Endothelial cell of umbilical vein (primary cell): ENCODE data around the gene RGS17.

ENCODE experiments used
- EZH2 ChIP-seq: IDR thresholded peaks from 2 replicates; pipeline ENCODE4 v1.6.1; 2012; ENCODE audit warnings: borderline replicate concordance, low read depth, mild to moderate bottlenecking, moderate library complexity, low read length, inconsistent platforms; ENCODE audit not compliant: severe bottlenecking
- FOS ChIP-seq: IDR thresholded peaks from 2 replicates; pipeline ENCODE4 v1.6.1; 2011; ENCODE audit warnings: mild to moderate bottlenecking, low read length, moderate library complexity, borderline replicate concordance; ENCODE audit not compliant: insufficient read depth
- GATA2 ChIP-seq: IDR thresholded peaks from 2 replicates; pipeline ENCODE4 v1.7.0; 2011; ENCODE audit warnings: low read depth, mild to moderate bottlenecking, moderate library complexity, mixed read lengths, low read length; ENCODE audit not compliant: insufficient read length, insufficient read depth
- JUN ChIP-seq: IDR thresholded peaks from 2 replicates; pipeline ENCODE4 v1.6.1; 2011; ENCODE audit warnings: borderline replicate concordance, low read depth; ENCODE audit not compliant: insufficient read length, insufficient read depth
- MYC ChIP-seq: IDR thresholded peaks from one replicate; pipeline ENCODE4 v1.6.1; 2011; ENCODE audit warnings: mild to moderate bottlenecking, low read depth, low read length
- POLR2A ChIP-seq: IDR thresholded peaks from 2 replicates; pipeline ENCODE4 v1.6.1; 2012; ENCODE audit warnings: low read depth, mild to moderate bottlenecking, control low read depth, low read length
- POLR2AphosphoS5 ChIP-seq: IDR thresholded peaks from 2 replicates; pipeline ENCODE4 v1.6.1; 2012; ENCODE audit warnings: low read depth, mild to moderate bottlenecking, control low read depth, low read length, moderate library complexity; ENCODE audit not compliant: insufficient read depth
- TF ChIP-seq, protein P1 (sequence below), 2 donors: IDR thresholded peaks; 1 replicate in 1 of 2; 2 replicates in 1 of 2; pipeline ENCODE4 v1.5.1; 2011; ENCODE audit warnings: low read length in 2 of 2, mild to moderate bottlenecking in 2 of 2, moderate library complexity in 2 of 2, control low read depth in 1 of 2, inconsistent platforms in 1 of 2, low read depth in 1 of 2; ENCODE audit not compliant: insufficient read depth in 1 of 2; ENCODE audit errors: extremely low read depth in 1 of 2
- TF ChIP-seq, protein P2 (sequence below): IDR thresholded peaks from 2 replicates; pipeline ENCODE4 v1.6.1; 2011; ENCODE audit not compliant: insufficient read depth, insufficient read length

DNA sequence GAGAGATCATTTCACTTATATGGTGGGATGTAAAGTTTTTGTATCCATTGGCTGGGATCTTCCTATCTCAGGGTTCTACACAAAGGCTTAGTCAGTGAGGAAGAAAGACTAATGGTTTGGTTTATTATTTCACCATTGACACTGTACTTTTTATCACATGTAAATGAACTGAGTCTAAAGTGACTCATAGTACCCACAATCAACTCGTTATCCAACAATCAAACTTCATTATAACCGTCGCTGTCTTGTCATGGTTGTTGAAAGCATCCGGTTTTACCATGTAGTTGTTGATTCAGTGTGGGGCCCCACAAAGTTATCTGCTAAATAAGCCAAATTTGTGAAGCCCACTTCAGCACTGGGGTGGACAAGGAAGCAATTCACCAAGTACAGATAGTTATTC, 72.8 kb downstream of the RGS17 start:
- TF ChIP-seq, protein P1, sequence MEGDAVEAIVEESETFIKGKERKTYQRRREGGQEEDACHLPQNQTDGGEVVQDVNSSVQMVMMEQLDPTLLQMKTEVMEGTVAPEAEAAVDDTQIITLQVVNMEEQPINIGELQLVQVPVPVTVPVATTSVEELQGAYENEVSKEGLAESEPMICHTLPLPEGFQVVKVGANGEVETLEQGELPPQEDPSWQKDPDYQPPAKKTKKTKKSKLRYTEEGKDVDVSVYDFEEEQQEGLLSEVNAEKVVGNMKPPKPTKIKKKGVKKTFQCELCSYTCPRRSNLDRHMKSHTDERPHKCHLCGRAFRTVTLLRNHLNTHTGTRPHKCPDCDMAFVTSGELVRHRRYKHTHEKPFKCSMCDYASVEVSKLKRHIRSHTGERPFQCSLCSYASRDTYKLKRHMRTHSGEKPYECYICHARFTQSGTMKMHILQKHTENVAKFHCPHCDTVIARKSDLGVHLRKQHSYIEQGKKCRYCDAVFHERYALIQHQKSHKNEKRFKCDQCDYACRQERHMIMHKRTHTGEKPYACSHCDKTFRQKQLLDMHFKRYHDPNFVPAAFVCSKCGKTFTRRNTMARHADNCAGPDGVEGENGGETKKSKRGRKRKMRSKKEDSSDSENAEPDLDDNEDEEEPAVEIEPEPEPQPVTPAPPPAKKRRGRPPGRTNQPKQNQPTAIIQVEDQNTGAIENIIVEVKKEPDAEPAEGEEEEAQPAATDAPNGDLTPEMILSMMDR (IDR thresholded peaks at IDR 0.05; ENCODE audit: extremely low read depth in 1 of 2, insufficient read depth in 1 of 2, low read depth in 1 of 2, low read length in 2 of 2): no peak
- TF ChIP-seq POLR2A (no peak), EZH2 (no peak), GATA2 (peak; percentile 89), POLR2AphosphoS5 (no peak), JUN (no peak), MYC (no peak), FOS (peak; percentile 84)
- TF ChIP-seq, protein P2, sequence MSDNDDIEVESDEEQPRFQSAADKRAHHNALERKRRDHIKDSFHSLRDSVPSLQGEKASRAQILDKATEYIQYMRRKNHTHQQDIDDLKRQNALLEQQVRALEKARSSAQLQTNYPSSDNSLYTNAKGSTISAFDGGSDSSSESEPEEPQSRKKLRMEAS: no peak
